H9 (cell line): Measurements from ENCODE around the gene TNIK. TPM values are rescaled to one million over a fixed set of nuclear protein-coding genes. Genes with fewer than 3 reads are reported as not detected.

ENCODE experiments used
- DNase-seq: peaks from one replicate; pipeline ENCODE4 v3.0.0-alpha.2; 2017
- H2AFZ ChIP-seq: one replicate; pipeline ENCODE4 v1.6.1; 2013; ENCODE audit warnings: mild to moderate bottlenecking, low read length, control low read depth, moderate library complexity
- H2AK5ac ChIP-seq: 2 replicates; pipeline ENCODE4 v1.6.1; 2013; ENCODE audit warnings: low read length, control low read depth, mixed read lengths; ENCODE audit not compliant: insufficient read length
- H2BK120ac ChIP-seq: one replicate; pipeline ENCODE4 v1.6.1; 2013; ENCODE audit warnings: low read depth, mild to moderate bottlenecking, low read length, control low read depth, inconsistent platforms; ENCODE audit not compliant: poor library complexity, severe bottlenecking
- H2BK12ac ChIP-seq: 2 replicates; pipeline ENCODE4 v1.6.1; 2013; ENCODE audit warnings: low read length, control low read depth, mixed read lengths, low read depth; ENCODE audit not compliant: insufficient read length
- H2BK15ac ChIP-seq: 2 replicates; pipeline ENCODE4 v1.6.1; 2013; ENCODE audit warnings: low read depth, low read length, control low read depth
- H2BK20ac ChIP-seq: one replicate; pipeline ENCODE4 v1.6.1; 2013; ENCODE audit warnings: low read depth, mild to moderate bottlenecking, low read length, control low read depth, inconsistent platforms; ENCODE audit not compliant: poor library complexity, severe bottlenecking
- H2BK5ac ChIP-seq: 2 replicates; pipeline ENCODE4 v1.6.1; 2013; ENCODE audit warnings: low read length, control low read depth, mixed read lengths; ENCODE audit not compliant: insufficient read length
- H3K14ac ChIP-seq: 2 replicates; pipeline ENCODE4 v1.6.1; 2013; ENCODE audit warnings: low read length, control low read depth; ENCODE audit not compliant: insufficient read depth
- H3K18ac ChIP-seq: 2 replicates; pipeline ENCODE4 v1.6.1; 2013; ENCODE audit warnings: low read depth, mild to moderate bottlenecking, mixed read lengths, low read length, control low read depth; ENCODE audit not compliant: insufficient read length
- H3K23ac ChIP-seq: 2 replicates; pipeline ENCODE4 v1.6.1; 2013; ENCODE audit warnings: low read length, control low read depth, mixed read lengths, low read depth; ENCODE audit not compliant: insufficient read length
- H3K23me2 ChIP-seq: 2 replicates; pipeline ENCODE4 v1.6.1; 2013; ENCODE audit warnings: low read depth, mild to moderate bottlenecking, mixed read lengths, low read length, control low read depth; ENCODE audit not compliant: insufficient read length, poor library complexity, severe bottlenecking
- H3K27ac ChIP-seq: 2 replicates; pipeline ENCODE4 v1.5.1; 2013; ENCODE audit warnings: low read length, control low read depth, mixed read lengths, low read depth; ENCODE audit not compliant: insufficient read length
- H3K27me3 ChIP-seq: 2 replicates; pipeline ENCODE4 v1.6.1; 2013; ENCODE audit warnings: low read length, control low read depth, inconsistent platforms; ENCODE audit not compliant: insufficient read depth
- H3K4ac ChIP-seq: 2 replicates; pipeline ENCODE4 v1.6.1; 2013; ENCODE audit warnings: low read depth, mild to moderate bottlenecking, control low read depth, inconsistent platforms, low read length, moderate library complexity
- H3K4me1 ChIP-seq: 2 replicates; pipeline ENCODE4 v1.6.1; 2013; ENCODE audit warnings: low read length, control low read depth, inconsistent platforms; ENCODE audit not compliant: insufficient read depth
- H3K4me2 ChIP-seq: 2 replicates; pipeline ENCODE4 v1.6.1; 2013; ENCODE audit warnings: low read length, control low read depth, mixed read lengths; ENCODE audit not compliant: insufficient read length, insufficient read depth
- H3K56ac ChIP-seq: 2 replicates; pipeline ENCODE4 v1.6.1; 2013; ENCODE audit warnings: low read depth, mild to moderate bottlenecking, mixed read lengths, low read length, control low read depth; ENCODE audit not compliant: insufficient read length
- H3K79me1 ChIP-seq: 2 replicates; pipeline ENCODE4 v1.6.1; 2013; ENCODE audit warnings: low read depth, mild to moderate bottlenecking, moderate library complexity, low read length, control low read depth, inconsistent platforms; ENCODE audit not compliant: insufficient read depth, poor library complexity, severe bottlenecking
- H3K79me2 ChIP-seq: 2 replicates; pipeline ENCODE4 v1.6.1; 2013; ENCODE audit warnings: low read length, control low read depth, inconsistent platforms; ENCODE audit not compliant: insufficient read depth
- H3K9ac ChIP-seq: 2 replicates; pipeline ENCODE4 v1.6.1; 2013; ENCODE audit warnings: low read length, control low read depth, mixed read lengths; ENCODE audit not compliant: insufficient read length; ENCODE audit errors: extremely low read depth
- H3K9me3 ChIP-seq: one replicate; pipeline ENCODE4 v1.6.1; 2013; ENCODE audit warnings: low read depth, low read length, inconsistent platforms; ENCODE audit not compliant: control insufficient read depth
- H3T11ph ChIP-seq: one replicate; pipeline ENCODE4 v1.6.1; 2013; ENCODE audit warnings: mild to moderate bottlenecking, low read length, control low read depth, inconsistent platforms
- H4K20me1 ChIP-seq: one replicate; pipeline ENCODE4 v1.6.1; 2013; ENCODE audit not compliant: control insufficient read depth, insufficient read length, insufficient read depth
- H4K5ac ChIP-seq: 2 replicates; pipeline ENCODE4 v1.6.1; 2013; ENCODE audit warnings: low read depth, mild to moderate bottlenecking, mixed read lengths, low read length, control low read depth; ENCODE audit not compliant: insufficient read length
- H4K8ac ChIP-seq: replicated peaks from 2 replicates; pipeline ENCODE4 v1.6.1; 2013; ENCODE audit warnings: low read length, control low read depth, mixed read lengths, low read depth; ENCODE audit not compliant: insufficient read length
- H4K91ac ChIP-seq: 2 replicates; pipeline ENCODE4 v1.6.1; 2013; ENCODE audit warnings: low read depth, mild to moderate bottlenecking, moderate library complexity, mixed read lengths, low read length, control low read depth; ENCODE audit not compliant: insufficient read length
- H3K27ac Mint-ChIP-seq, 3 experiments: 2 replicates in 2 of 3; 3 replicates in 1 of 3; pipeline ENCODE4 v1.8.0; 2020 to 2021; ENCODE audit warnings: mixed read lengths in 3 of 3, mild to moderate bottlenecking in 1 of 3, moderate library complexity in 1 of 3
- H3K27me3 Mint-ChIP-seq: 2 replicates; pipeline ENCODE4 v1.8.0; 2021; ENCODE audit warnings: low read depth, mild to moderate bottlenecking, moderate library complexity, mixed read lengths
- H3K36me3 Mint-ChIP-seq, 3 experiments: 2 replicates in 2 of 3; 3 replicates in 1 of 3; pipeline ENCODE4 v1.8.0; 2020 to 2021; ENCODE audit warnings: low read depth in 3 of 3, mixed read lengths in 3 of 3; ENCODE audit not compliant: insufficient read depth in 1 of 3
- H3K4me1 Mint-ChIP-seq, 2 experiments: 2 replicates each; pipeline ENCODE4 v1.8.0; 2020; ENCODE audit warnings: mixed read lengths in 2 of 2
- H3K4me3 Mint-ChIP-seq, 2 experiments: 2 replicates in 1 of 2; 3 replicates in 1 of 2; pipeline ENCODE4 v1.8.0; 2020 to 2021; ENCODE audit warnings: mild to moderate bottlenecking in 2 of 2, mixed read lengths in 2 of 2, moderate library complexity in 1 of 2
- H3K9me3 Mint-ChIP-seq, 2 experiments: 2 replicates in 1 of 2; 3 replicates in 1 of 2; pipeline ENCODE4 v1.8.0; 2020; ENCODE audit warnings: mild to moderate bottlenecking in 2 of 2, mixed read lengths in 2 of 2, moderate library complexity in 1 of 2
- CTCF ChIP-seq: fragments of 200-600 bp; sonication (generic); conservative IDR thresholded peaks from 3 replicates; pipeline ENCODE4 v1.8.0; 2021; ENCODE audit warnings: antibody characterized with exemption, mild to moderate bottlenecking
- total RNA-seq: library from RNA; stranded (reverse); gene quantifications from 2 replicates; pipeline ENCODE4 v1.2.1, GENCODE V29; 2021

The TNIK gene
- total RNA-seq, 1 experiment from 2014 or later = 15.9 TPM

GRCh38 chr3:171054921-171055320, 405.3 kb downstream of the TNIK start:
- Mint-ChIP-seq H3K4me1 (peaks cover 0 to 2% of the 10 kb centered on the region in 2 experiments; a peak in 1 of 4 replicates), H3K27ac (no peak overlapping the region), H3K4me3 (no peak overlapping the region), H3K9me3 (no peaks in the 10 kb centered on the region; a peak in 1 of 5 replicates), H3K27me3 (no peaks in the 10 kb centered on the region), H3K36me3 (no peaks in the 10 kb centered on the region; a peak in 1 of 7 replicates)
- Histone ChIP-seq H2BK12ac (no peak overlapping the region), H4K5ac (no peak overlapping the region), H3K4me1 (no peaks in the 10 kb centered on the region), H3K27ac (no peak overlapping the region), H3K14ac (no peak overlapping the region), H2BK20ac (no peak overlapping the region), H3K9ac (no peak overlapping the region), H3K4ac (no peak overlapping the region), H2BK5ac (no peak overlapping the region), H2AK5ac (no peak overlapping the region), H3K18ac (no peak overlapping the region), H2BK15ac (no peak overlapping the region), H4K8ac (no peak overlapping the region), H3K23ac (no peak overlapping the region), H3K4me2 (no peak overlapping the region), H4K20me1 (no peaks in the 10 kb centered on the region), H4K91ac (no peak overlapping the region), H3K79me2 (no peaks in the 10 kb centered on the region), H3K23me2 (no peaks in the 10 kb centered on the region), H3K9me3 (no peaks in the 10 kb centered on the region), H3T11ph (no peak overlapping the region), H3K56ac (no peak overlapping the region), H2AFZ (no peak overlapping the region), H3K79me1 (no peaks in the 10 kb centered on the region), H2BK120ac (no peak overlapping the region), H3K27me3 (no peaks in the 10 kb centered on the region)
- no peak for DNase-seq
- TF ChIP-seq CTCF = no peak
